ENCODE measurements around the gene OR2M5.

Gene OR2M5

GRCh38 chr1:248144513-248145198 lies at the start of gene OR2M5:
TSS of gene OR2M5 (plus strand) at chr1:248145148. CDS start at chr1:248145148, 0 bp downstream.
- Histone ChIP-seq H3K79me2 (ENCODE audit: low read length) (no peaks in the 10 kb centered on the region), H3K4me3 (ENCODE audit: low read length) (no peak within 1 kb of the TSS), H3K27me3 (ENCODE audit: low read depth, low read length) (no peaks in the 10 kb centered on the region), H3K4me2 (ENCODE audit: low read length) (no peak within 1 kb of the TSS), H3K4me1 (ENCODE audit: low read length) (no peaks in the 10 kb centered on the region), H3K9ac (ENCODE audit: low read length) (no peak within 1 kb of the TSS), H2AFZ (ENCODE audit: low read depth, low read length) (no peak within 1 kb of the TSS), H4K20me1 (ENCODE audit: insufficient read depth, low read length) (no peaks in the 10 kb centered on the region), H3K27ac (ENCODE audit: low read length) (no peak within 1 kb of the TSS), H3K36me3 (replicated peaks; ENCODE audit: low read depth, low read length) (no peaks in the 10 kb centered on the region), H3K9me3 (ENCODE audit: insufficient read depth, low read length) (no peaks in the 10 kb centered on the region)
- no peak for TF ChIP-seq CTCF (IDR thresholded peaks at IDR 0.05; ENCODE audit: low read depth, low read length)
- TF ChIP-seq EZH2phosphoT487 (IDR thresholded peaks at IDR 0.05; ENCODE audit: low read depth), result no peak

- no peak overlapping the region for H3K4me3 ChIP-seq (ENCODE audit: low read length)
- H3K9ac ChIP-seq (ENCODE audit: low read length), result no peak overlapping the region
- no peaks in the 10 kb centered on the region for H3K9me3 ChIP-seq (ENCODE audit: insufficient read depth, low read length)
- no peaks in the 10 kb centered on the region for H4K20me1 ChIP-seq (ENCODE audit: insufficient read depth, low read length)
- no peaks in the 10 kb centered on the region for H3K36me3 ChIP-seq (replicated peaks; ENCODE audit: low read depth, low read length)
- no peaks in the 10 kb centered on the region for H3K27me3 ChIP-seq (ENCODE audit: low read depth, low read length)
- H3K79me2 ChIP-seq (ENCODE audit: low read length), result no peaks in the 10 kb centered on the region
- TF ChIP-seq CTCF (IDR thresholded peaks at IDR 0.05; ENCODE audit: low read depth, low read length) (no peak), EZH2phosphoT487 (IDR thresholded peaks at IDR 0.05; ENCODE audit: low read depth) (no peak)
- H3K4me1 ChIP-seq (ENCODE audit: low read length), result no peaks in the 10 kb centered on the region
- H3K4me2 ChIP-seq (ENCODE audit: low read length), result no peak overlapping the region
- no peak overlapping the region for H2AFZ ChIP-seq (ENCODE audit: low read depth, low read length)
- no peak overlapping the region for H3K27ac ChIP-seq (ENCODE audit: low read length)
Observed at GRCh38 chr1:248098529-248098928, 46.4 kb upstream of the OR2M5 start.

GRCh38 chr1:248102847-248103246 lies 42.1 kb upstream of the OR2M5 start:
- Histone ChIP-seq H3K36me3 (replicated peaks; ENCODE audit: low read depth, low read length) (no peaks in the 10 kb centered on the region), H3K4me1 (ENCODE audit: low read length) (no peaks in the 10 kb centered on the region), H4K20me1 (ENCODE audit: insufficient read depth, low read length) (no peaks in the 10 kb centered on the region), H3K9me3 (ENCODE audit: insufficient read depth, low read length) (no peaks in the 10 kb centered on the region), H3K27me3 (ENCODE audit: low read depth, low read length) (no peaks in the 10 kb centered on the region), H3K9ac (ENCODE audit: low read length) (no peak overlapping the region), H2AFZ (ENCODE audit: low read depth, low read length) (no peak overlapping the region), H3K79me2 (ENCODE audit: low read length) (no peaks in the 10 kb centered on the region), H3K4me2 (ENCODE audit: low read length) (no peak overlapping the region), H3K4me3 (ENCODE audit: low read length) (no peak overlapping the region), H3K27ac (ENCODE audit: low read length) (no peak overlapping the region)
- TF ChIP-seq CTCF (IDR thresholded peaks at IDR 0.05; ENCODE audit: low read depth, low read length) (no peak), EZH2phosphoT487 (IDR thresholded peaks at IDR 0.05; ENCODE audit: low read depth) (no peak)

GRCh38 chr1:248111157-248111556 lies 33.8 kb upstream of the OR2M5 start:
- Histone ChIP-seq H2AFZ (ENCODE audit: low read depth, low read length) (no peak overlapping the region), H3K9me3 (ENCODE audit: insufficient read depth, low read length) (peaks cover 13% of the 10 kb centered on the region; the same call in 1 of the 2 replicates), H3K36me3 (replicated peaks; ENCODE audit: low read depth, low read length) (no peaks in the 10 kb centered on the region), H3K4me2 (ENCODE audit: low read length) (no peak overlapping the region), H4K20me1 (ENCODE audit: insufficient read depth, low read length) (no peaks in the 10 kb centered on the region), H3K4me1 (ENCODE audit: low read length) (no peaks in the 10 kb centered on the region), H3K27me3 (ENCODE audit: low read depth, low read length) (no peaks in the 10 kb centered on the region), H3K4me3 (ENCODE audit: low read length) (no peak overlapping the region), H3K27ac (ENCODE audit: low read length) (no peak overlapping the region), H3K9ac (ENCODE audit: low read length) (no peak overlapping the region), H3K79me2 (ENCODE audit: low read length) (no peaks in the 10 kb centered on the region)
- TF ChIP-seq CTCF (IDR thresholded peaks at IDR 0.05; ENCODE audit: low read depth, low read length) (no peak), EZH2phosphoT487 (IDR thresholded peaks at IDR 0.05; ENCODE audit: low read depth) (no peak)

Data from OCI-LY3 (cell line).